ENCODE results near the gene MAGI2. TPM values are rescaled to one million over a fixed set of nuclear protein-coding genes. Genes with fewer than 3 reads are reported as not detected.
"Not testable (repeated sequence)": the region's sequence is repeated elsewhere in the genome, so short reads cannot be mapped to it uniquely, and the experiment has no call there.

MAGI2 gene
- total RNA-seq, 4 donors from 2014 or later: 0.90 to 2.4 (median 0.99) TPM

- Histone ChIP-seq H3K27ac (no peak overlapping the region), H3K36me3 (no peaks in the 10 kb centered on the region), H3K27me3 (no peaks in the 10 kb centered on the region), H3K4me1 (peaks cover 0 to 4% of the 10 kb centered on the region in 2 donors), H3K4me3 (no peak overlapping the region), H3K9me3 (no peaks in the 10 kb centered on the region)
- peak; percentile 23 to 24 for ATAC-seq
- TF ChIP-seq POLR2A (IDR thresholded peaks at IDR 0.05) (no peak), CTCF (IDR thresholded peaks at IDR 0.05 in 4 of 5, conservative IDR thresholded peaks at IDR 0.05 in 1 of 5) (no peak)
- in situ Hi-C loops (cut with MboI; ENCODE audit: low sequenced_read_pairs in 4 of 4) (no loop called here), intact Hi-C loops (cut with DNase I; ENCODE audit: low total_unique reads) (no loop called here)
- peak in 1 of 2 donors; percentile 2 for DNase-seq
Measured at GRCh38 chr7:78326876-78327275, 1126.6 kb downstream of the MAGI2 start.

- intact Hi-C loops (cut with DNase I; ENCODE audit: low total_unique reads) (no loop called here), in situ Hi-C loops (cut with MboI; ENCODE audit: low sequenced_read_pairs in 4 of 4) (no loop called here)
- DNase-seq (no peak), ATAC-seq (no peak)
- TF ChIP-seq CTCF (IDR thresholded peaks at IDR 0.05 in 4 of 5, conservative IDR thresholded peaks at IDR 0.05 in 1 of 5): no peak
- TF ChIP-seq POLR2A (IDR thresholded peaks at IDR 0.05): no peak
- H3K27me3 ChIP-seq: no peaks in the 10 kb centered on the region
- H3K4me1 ChIP-seq: peaks cover 0 to 4% of the 10 kb centered on the region in 2 donors
- H3K27ac ChIP-seq: no peak overlapping the region
- no peak overlapping the region for H3K4me3 ChIP-seq
- H3K9me3 ChIP-seq: no peaks in the 10 kb centered on the region
- no peaks in the 10 kb centered on the region for H3K36me3 ChIP-seq
Measured at GRCh38 chr7:78326189-78326588, 1127.3 kb downstream of the MAGI2 start.

- Histone ChIP-seq H3K4me3 (no peak overlapping the region), H3K4me1 (peaks cover 0 to 4% of the 10 kb centered on the region in 2 donors), H3K27ac (no peak overlapping the region), H3K9me3 (no peaks in the 10 kb centered on the region), H3K36me3 (no peaks in the 10 kb centered on the region), H3K27me3 (no peaks in the 10 kb centered on the region)
- in situ Hi-C loops (cut with MboI; ENCODE audit: low sequenced_read_pairs in 4 of 4) (no loop called here), intact Hi-C loops (cut with DNase I; ENCODE audit: low total_unique reads) (no loop called here)
- DNase-seq (no peak), ATAC-seq (no peak)
- no peak for TF ChIP-seq POLR2A (IDR thresholded peaks at IDR 0.05)
- no peak for TF ChIP-seq CTCF (IDR thresholded peaks at IDR 0.05 in 4 of 5, conservative IDR thresholded peaks at IDR 0.05 in 1 of 5)
Measured at GRCh38 chr7:78323118-78323517, 1130.3 kb downstream of the MAGI2 start.

- H3K4me3 ChIP-seq; DNase-seq; intact Hi-C loops (cut with DNase I; ENCODE audit: low total_unique reads); ATAC-seq; H3K27ac ChIP-seq; H3K36me3 ChIP-seq; H3K27me3 ChIP-seq; H3K4me1 ChIP-seq; H3K9me3 ChIP-seq; in situ Hi-C loops (cut with MboI; ENCODE audit: low sequenced_read_pairs in 4 of 4): not testable (repeated sequence)
Measured at GRCh38 chr7:78322231-78322630, 1131.2 kb downstream of the MAGI2 start.

- TF ChIP-seq POLR2A (IDR thresholded peaks at IDR 0.05): no peak
- TF ChIP-seq CTCF (IDR thresholded peaks at IDR 0.05 in 4 of 5, conservative IDR thresholded peaks at IDR 0.05 in 1 of 5): no peak
- in situ Hi-C loops (cut with MboI; ENCODE audit: low sequenced_read_pairs in 4 of 4): no loop called here
- no peaks in the 10 kb centered on the region for H3K36me3 ChIP-seq
Measured at GRCh38 chr7:78317371-78317770, 1136.1 kb downstream of the MAGI2 start.

More at GRCh38 chr7:78317371-78317770, 1136.1 kb downstream of the MAGI2 start:
- ATAC-seq (no peak), DNase-seq (no peak)
- intact Hi-C loops (cut with DNase I; ENCODE audit: low total_unique reads): no loop called here
- Histone ChIP-seq H3K27me3 (no peaks in the 10 kb centered on the region), H3K4me3 (no peak overlapping the region), H3K4me1 (no peaks in the 10 kb centered on the region), H3K9me3 (no peaks in the 10 kb centered on the region), H3K27ac (no peak overlapping the region)
